Chondrocyte (in vitro differentiated cells): ENCODE data around the gene LPAR1. TPM values are rescaled to one million over a fixed set of nuclear protein-coding genes. Genes with fewer than 3 reads are reported as not detected.

Experiments used
- DNase-seq: peaks from one replicate; pipeline ENCODE4 v3.0.0; 2021; ENCODE audit warnings: mixed read lengths, low spot score
- H3K27ac Mint-ChIP-seq: one replicate; pipeline ENCODE4 v1.8.0; 2021; ENCODE audit warnings: mild to moderate bottlenecking, moderate library complexity, mixed read lengths; ENCODE audit not compliant: unreplicated experiment
- H3K27me3 Mint-ChIP-seq: 2 replicates; pipeline ENCODE4 v1.8.0; 2021; ENCODE audit warnings: low read depth, mixed read lengths
- H3K36me3 Mint-ChIP-seq: 2 replicates; pipeline ENCODE4 v1.8.0; 2021; ENCODE audit warnings: low read depth, mixed read lengths
- H3K4me1 Mint-ChIP-seq: 2 replicates; pipeline ENCODE4 v1.8.0; 2021; ENCODE audit warnings: low read depth, mild to moderate bottlenecking, mixed read lengths
- H3K4me3 Mint-ChIP-seq: one replicate; pipeline ENCODE4 v1.8.0; 2021; ENCODE audit warnings: mild to moderate bottlenecking, moderate library complexity, mixed read lengths; ENCODE audit not compliant: unreplicated experiment
- H3K9me3 Mint-ChIP-seq: 2 replicates; pipeline ENCODE4 v1.8.0; 2021; ENCODE audit warnings: low read depth, mixed read lengths
- total RNA-seq: library from RNA; stranded (reverse); gene quantifications from 3 replicates; pipeline ENCODE4 v1.2.1, GENCODE V29; 2021
- TF ChIP-seq, protein P1 (sequence below): fragments of 200-600 bp; sonication (generic); IDR thresholded peaks from 2 replicates; pipeline ENCODE4 v1.5.0; 2021; ENCODE audit warnings: antibody characterized with exemption, mild to moderate bottlenecking, moderate library complexity

The LPAR1 gene
- total RNA-seq, 1 donor from 2014 or later = 33.5 TPM

DNA sequence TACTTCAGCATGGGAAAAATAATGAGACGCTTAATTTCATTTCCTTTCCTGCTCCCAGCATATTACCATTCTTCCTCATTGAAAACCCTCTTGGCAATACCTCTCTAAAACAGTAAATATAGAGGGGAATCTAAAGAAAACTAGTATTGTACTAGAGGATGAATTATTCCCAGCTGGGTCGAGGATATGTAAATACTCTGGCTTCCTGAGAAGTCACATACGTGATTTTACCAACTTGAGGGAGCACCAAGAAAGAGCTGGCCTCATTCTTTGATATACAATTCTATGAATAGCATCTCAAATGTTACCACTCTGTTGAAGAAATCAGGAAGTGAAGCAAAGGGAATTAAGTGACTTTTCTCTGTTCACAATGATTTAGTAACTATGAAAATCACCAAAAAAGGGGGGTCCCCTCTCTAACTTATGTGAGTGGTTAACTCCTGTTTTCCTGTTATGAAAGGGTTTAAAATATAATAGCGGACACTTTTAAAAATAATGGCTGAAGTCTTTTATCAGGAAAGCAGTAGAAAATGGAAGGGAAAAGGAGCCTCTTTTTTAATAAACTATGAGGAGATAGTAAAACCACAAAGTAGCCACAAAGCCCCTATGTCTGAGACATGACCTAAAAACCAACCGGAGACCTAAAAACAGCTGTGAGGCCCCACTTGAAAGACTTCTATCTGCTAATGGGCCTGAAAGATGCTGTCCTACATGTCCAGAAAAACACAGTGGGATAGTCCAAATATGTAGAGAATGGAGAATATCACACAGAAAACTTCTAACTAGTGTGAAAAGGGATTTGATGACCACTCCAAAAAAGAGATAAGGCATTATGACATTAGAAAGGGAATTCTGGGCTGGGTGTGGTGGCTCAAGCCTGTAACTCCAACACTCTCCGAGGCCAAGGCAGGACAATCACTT is 42.6 kb downstream of the LPAR1 start:
- H3K4me1 Mint-ChIP-seq = peaks cover 63% of the 10 kb centered on the region
- TF ChIP-seq, protein P1, sequence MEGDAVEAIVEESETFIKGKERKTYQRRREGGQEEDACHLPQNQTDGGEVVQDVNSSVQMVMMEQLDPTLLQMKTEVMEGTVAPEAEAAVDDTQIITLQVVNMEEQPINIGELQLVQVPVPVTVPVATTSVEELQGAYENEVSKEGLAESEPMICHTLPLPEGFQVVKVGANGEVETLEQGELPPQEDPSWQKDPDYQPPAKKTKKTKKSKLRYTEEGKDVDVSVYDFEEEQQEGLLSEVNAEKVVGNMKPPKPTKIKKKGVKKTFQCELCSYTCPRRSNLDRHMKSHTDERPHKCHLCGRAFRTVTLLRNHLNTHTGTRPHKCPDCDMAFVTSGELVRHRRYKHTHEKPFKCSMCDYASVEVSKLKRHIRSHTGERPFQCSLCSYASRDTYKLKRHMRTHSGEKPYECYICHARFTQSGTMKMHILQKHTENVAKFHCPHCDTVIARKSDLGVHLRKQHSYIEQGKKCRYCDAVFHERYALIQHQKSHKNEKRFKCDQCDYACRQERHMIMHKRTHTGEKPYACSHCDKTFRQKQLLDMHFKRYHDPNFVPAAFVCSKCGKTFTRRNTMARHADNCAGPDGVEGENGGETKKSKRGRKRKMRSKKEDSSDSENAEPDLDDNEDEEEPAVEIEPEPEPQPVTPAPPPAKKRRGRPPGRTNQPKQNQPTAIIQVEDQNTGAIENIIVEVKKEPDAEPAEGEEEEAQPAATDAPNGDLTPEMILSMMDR = no peak
- no peak for DNase-seq
- peak overlapping the region; percentile 79 for H3K27ac Mint-ChIP-seq
- no peaks in the 10 kb centered on the region for H3K36me3 Mint-ChIP-seq
- H3K4me3 Mint-ChIP-seq = no peak overlapping the region
- H3K27me3 Mint-ChIP-seq = no peaks in the 10 kb centered on the region
- H3K9me3 Mint-ChIP-seq = peaks cover 2% of the 10 kb centered on the region

DNA sequence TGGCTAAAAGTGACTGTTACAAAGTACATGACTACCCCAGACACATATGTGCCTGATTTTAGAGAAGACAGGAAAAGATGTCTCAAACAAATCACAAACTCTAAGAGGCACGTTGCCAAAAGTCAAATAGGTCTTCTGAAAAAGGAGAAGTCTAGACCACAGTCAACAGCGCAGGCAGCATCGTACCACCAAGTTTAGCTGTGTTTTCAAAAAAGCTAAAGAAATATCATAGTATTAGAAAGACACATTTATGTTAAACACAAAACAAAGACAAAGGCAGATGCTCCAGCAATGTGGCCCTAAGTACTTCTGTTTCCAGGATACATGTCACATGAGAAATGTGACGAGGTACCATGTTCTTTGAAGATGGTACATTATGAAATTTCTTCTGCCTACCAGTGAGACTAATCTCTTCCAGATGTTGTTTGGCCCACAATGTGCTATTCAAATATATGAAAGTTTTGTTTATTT is 43.5 kb downstream of the LPAR1 start:
- TF ChIP-seq, protein P1 = no peak
- DNase-seq = no peak
- Mint-ChIP-seq H3K36me3 (no peaks in the 10 kb centered on the region), H3K27ac (peak overlapping the region; percentile 79), H3K4me3 (no peak overlapping the region), H3K9me3 (peaks cover 5% of the 10 kb centered on the region), H3K4me1 (peaks cover 61% of the 10 kb centered on the region), H3K27me3 (no peaks in the 10 kb centered on the region)

DNA sequence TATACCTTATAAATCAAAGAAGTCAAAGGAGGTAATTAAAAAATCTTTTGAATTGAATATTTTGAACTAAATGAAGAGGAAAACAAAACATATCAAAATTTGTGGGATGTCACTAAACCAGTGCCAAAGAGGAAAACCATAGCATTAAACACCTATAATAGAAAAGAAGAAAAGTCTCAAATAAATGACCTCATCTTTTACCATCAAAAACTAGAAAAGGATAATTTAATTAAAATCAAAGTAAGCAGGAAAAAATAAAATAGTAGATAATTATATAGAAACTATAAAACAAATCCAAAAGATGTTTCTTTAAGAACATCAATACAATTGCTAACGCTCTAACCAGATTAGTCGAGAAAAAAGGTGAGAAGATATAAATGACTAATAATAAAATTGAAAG is 47.8 kb downstream of the LPAR1 start:
- H3K27ac Mint-ChIP-seq = no peak overlapping the region
- peaks cover 17% of the 10 kb centered on the region for H3K9me3 Mint-ChIP-seq
- H3K4me3 Mint-ChIP-seq = no peak overlapping the region
- no peaks in the 10 kb centered on the region for H3K27me3 Mint-ChIP-seq
- H3K4me1 Mint-ChIP-seq = peaks cover 33% of the 10 kb centered on the region
- DNase-seq = no peak
- TF ChIP-seq, protein P1 = no peak
- peaks cover 2% of the 10 kb centered on the region for H3K36me3 Mint-ChIP-seq

DNA sequence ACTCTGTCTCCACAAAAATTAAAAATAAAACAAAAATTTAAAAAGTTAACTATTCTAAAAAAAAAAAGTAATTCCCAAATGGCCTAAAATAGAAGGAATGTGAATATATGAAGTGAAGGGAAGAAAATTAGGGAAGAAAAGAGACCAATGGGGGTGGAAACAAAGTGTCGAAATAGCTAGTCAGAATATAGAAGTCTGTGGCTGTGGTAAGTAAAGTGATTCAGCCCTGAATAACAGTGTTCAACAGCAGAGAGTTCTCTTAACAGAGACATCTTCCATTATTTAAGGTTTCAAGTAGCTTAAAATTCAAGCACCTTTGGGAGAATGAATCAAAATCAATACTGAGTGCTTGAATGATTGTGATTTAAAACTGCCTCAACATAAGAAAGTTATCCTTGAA is 51.7 kb downstream of the LPAR1 start:
- TF ChIP-seq, protein P1 = no peak
- Mint-ChIP-seq H3K27me3 (no peaks in the 10 kb centered on the region), H3K4me3 (no peak overlapping the region), H3K9me3 (peaks cover 17% of the 10 kb centered on the region), H3K4me1 (peaks cover 8% of the 10 kb centered on the region), H3K36me3 (peaks cover 2% of the 10 kb centered on the region), H3K27ac (no peak overlapping the region)
- DNase-seq = no peak

DNA sequence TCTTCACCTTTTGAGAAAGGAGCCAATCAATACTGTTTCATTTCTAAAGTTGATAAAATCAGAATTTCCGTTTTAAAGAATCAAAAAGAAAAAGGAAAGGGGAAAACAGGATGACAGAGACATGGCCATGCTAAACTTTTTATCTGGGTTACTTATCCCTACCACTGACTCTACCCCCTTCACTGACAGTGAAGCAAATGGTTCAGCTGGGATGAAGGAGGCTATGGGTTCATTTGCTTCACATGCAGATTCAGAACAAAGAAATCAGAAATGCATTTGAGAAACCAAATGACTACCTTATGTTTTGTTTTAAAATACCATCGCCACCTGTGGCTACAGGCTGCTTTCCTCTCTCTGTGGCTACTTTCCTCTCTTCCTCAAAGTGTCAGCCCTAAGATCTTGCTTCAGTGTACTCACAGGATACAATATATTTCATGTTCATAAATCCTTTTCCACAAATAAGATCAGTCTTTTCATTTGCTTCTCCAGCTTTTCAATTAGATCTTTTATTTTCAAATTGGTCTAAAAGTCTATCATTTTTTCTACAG is 53.3 kb downstream of the LPAR1 start:
- H3K27ac Mint-ChIP-seq = no peak overlapping the region
- DNase-seq = no peak
- no peaks in the 10 kb centered on the region for H3K27me3 Mint-ChIP-seq
- H3K4me3 Mint-ChIP-seq = no peak overlapping the region
- H3K36me3 Mint-ChIP-seq = peaks cover 2% of the 10 kb centered on the region
- TF ChIP-seq, protein P1 = no peak
- H3K4me1 Mint-ChIP-seq = peaks cover 15% of the 10 kb centered on the region
- peaks cover 16% of the 10 kb centered on the region for H3K9me3 Mint-ChIP-seq
